ENCODE data around the gene CCDC150. TPM values are rescaled to one million over a fixed set of nuclear protein-coding genes. Genes with fewer than 3 reads are reported as not detected.

CCDC150 gene
- total RNA-seq, 1 experiment from 2014 or later, result 19.0 TPM

DNA sequence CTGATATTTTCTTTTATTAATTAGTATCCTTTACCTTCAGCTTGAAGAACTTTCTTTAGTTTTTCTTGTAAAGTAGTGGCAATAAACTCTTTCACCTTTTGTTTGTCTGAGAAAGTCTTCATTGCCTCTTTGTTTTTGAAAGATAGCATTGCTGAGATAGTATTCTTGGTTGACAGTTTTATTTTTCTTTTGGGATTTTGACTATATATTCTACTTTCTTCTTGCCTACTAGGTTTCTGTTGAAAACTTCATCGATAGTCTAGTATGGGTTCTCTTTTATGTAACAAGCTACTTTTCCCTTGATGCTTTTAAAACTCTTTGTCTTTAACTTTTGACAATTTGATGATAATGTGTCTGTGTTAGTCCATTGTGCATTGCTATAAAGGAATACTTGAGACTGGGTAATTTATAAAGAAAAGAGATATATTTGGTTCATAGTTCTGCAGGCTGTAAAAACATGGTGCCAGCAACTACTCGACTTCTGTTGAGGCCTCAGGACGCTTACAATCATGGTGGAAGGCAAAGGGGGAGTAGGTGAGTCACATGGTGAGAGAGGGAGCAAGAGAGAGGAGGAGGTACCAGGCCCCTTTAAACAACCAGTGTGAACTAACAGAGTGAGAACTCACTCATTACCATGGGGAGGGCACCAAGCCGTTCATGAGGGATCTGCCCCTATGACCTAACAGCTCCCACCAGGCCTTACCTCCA lies 12.0 kb downstream of the CCDC150 start:
- ATAC-seq (no peak), DNase-seq (ENCODE audit: low read depth, low spot score) (no peak)
- Histone ChIP-seq H3K4me3 (ENCODE audit: low read depth in 2 of 2, low read length in 2 of 2) (no peak overlapping the region), H3K36me3 (ENCODE audit: control insufficient read depth, insufficient read depth, low read length) (no peaks in the 10 kb centered on the region), H3K4me1 (ENCODE audit: control insufficient read depth, insufficient read depth, low read length) (no peaks in the 10 kb centered on the region), H3K9me3 (ENCODE audit: control insufficient read depth, insufficient read depth, low read depth, low read length) (peaks cover 58% of the 10 kb centered on the region; the same call in 1 of the 2 replicates), H3K27me3 (ENCODE audit: control insufficient read depth, insufficient read depth, low read length) (no peaks in the 10 kb centered on the region), H3K27ac (ENCODE audit: low read length) (no peak overlapping the region)
- POLR2A ChIA-PET, result no interaction called here
- in situ Hi-C loops (cut with HindIII; ENCODE audit: low pct_unique_long_range_greater_than_20kb, low sequenced_read_pairs) (no loop called here), intact Hi-C loops (cut with micrococcal nuclease; ENCODE audit: unreplicated experiment) (no loop called here)
- TF ChIP-seq SIN3A (IDR thresholded peaks at IDR 0.05; ENCODE audit: borderline replicate concordance, insufficient read depth, low read depth, low read length) (no peak), POLR2AphosphoS5 (IDR thresholded peaks at IDR 0.05; ENCODE audit: low read depth, low read length) (no peak), TCF7L2 (IDR thresholded peaks at IDR 0.05; ENCODE audit: low read depth, low read length) (no peak)
- TF ChIP-seq, protein P1, sequence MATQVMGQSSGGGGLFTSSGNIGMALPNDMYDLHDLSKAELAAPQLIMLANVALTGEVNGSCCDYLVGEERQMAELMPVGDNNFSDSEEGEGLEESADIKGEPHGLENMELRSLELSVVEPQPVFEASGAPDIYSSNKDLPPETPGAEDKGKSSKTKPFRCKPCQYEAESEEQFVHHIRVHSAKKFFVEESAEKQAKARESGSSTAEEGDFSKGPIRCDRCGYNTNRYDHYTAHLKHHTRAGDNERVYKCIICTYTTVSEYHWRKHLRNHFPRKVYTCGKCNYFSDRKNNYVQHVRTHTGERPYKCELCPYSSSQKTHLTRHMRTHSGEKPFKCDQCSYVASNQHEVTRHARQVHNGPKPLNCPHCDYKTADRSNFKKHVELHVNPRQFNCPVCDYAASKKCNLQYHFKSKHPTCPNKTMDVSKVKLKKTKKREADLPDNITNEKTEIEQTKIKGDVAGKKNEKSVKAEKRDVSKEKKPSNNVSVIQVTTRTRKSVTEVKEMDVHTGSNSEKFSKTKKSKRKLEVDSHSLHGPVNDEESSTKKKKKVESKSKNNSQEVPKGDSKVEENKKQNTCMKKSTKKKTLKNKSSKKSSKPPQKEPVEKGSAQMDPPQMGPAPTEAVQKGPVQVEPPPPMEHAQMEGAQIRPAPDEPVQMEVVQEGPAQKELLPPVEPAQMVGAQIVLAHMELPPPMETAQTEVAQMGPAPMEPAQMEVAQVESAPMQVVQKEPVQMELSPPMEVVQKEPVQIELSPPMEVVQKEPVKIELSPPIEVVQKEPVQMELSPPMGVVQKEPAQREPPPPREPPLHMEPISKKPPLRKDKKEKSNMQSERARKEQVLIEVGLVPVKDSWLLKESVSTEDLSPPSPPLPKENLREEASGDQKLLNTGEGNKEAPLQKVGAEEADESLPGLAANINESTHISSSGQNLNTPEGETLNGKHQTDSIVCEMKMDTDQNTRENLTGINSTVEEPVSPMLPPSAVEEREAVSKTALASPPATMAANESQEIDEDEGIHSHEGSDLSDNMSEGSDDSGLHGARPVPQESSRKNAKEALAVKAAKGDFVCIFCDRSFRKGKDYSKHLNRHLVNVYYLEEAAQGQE (IDR thresholded peaks at IDR 0.05; ENCODE audit: insufficient read depth in 1 of 2, low read depth in 2 of 2, low read length in 1 of 2), result no peak
- TF ChIP-seq, protein P2, sequence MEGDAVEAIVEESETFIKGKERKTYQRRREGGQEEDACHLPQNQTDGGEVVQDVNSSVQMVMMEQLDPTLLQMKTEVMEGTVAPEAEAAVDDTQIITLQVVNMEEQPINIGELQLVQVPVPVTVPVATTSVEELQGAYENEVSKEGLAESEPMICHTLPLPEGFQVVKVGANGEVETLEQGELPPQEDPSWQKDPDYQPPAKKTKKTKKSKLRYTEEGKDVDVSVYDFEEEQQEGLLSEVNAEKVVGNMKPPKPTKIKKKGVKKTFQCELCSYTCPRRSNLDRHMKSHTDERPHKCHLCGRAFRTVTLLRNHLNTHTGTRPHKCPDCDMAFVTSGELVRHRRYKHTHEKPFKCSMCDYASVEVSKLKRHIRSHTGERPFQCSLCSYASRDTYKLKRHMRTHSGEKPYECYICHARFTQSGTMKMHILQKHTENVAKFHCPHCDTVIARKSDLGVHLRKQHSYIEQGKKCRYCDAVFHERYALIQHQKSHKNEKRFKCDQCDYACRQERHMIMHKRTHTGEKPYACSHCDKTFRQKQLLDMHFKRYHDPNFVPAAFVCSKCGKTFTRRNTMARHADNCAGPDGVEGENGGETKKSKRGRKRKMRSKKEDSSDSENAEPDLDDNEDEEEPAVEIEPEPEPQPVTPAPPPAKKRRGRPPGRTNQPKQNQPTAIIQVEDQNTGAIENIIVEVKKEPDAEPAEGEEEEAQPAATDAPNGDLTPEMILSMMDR (IDR thresholded peaks at IDR 0.05), result no peak
- BruUV-seq (replicated peaks), result no TSS peak
- CTCF ChIA-PET, result no interaction called here

DNA sequence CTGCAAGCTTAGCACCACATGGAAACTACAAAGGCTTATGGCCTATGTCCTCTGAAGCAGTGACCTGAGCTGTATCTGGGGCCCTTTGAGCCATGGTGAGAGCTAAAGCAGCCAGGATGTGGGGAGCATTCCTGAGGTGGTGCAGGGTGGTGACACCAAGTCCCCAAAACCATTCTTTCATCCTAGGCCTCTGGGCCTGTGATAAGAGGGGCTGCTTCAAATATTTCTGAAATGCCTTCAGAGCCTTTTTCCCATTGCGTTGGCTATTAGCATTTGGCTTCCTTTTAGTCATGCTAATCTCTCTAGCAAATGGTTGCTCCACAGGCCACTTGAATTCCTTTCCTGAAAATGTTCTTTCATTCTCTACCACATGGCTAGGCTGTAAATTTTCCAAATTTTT lies 13.4 kb downstream of the CCDC150 start:
- BruUV-seq (replicated peaks), result no TSS peak
- ChIA-PET POLR2A (no interaction called here), CTCF (no interaction called here)
- ATAC-seq (no peak), DNase-seq (ENCODE audit: low read depth, low spot score) (no peak)
- Histone ChIP-seq H3K36me3 (ENCODE audit: control insufficient read depth, insufficient read depth, low read length) (no peaks in the 10 kb centered on the region), H3K27me3 (ENCODE audit: control insufficient read depth, insufficient read depth, low read length) (no peaks in the 10 kb centered on the region), H3K9me3 (ENCODE audit: control insufficient read depth, insufficient read depth, low read depth, low read length) (peaks cover 50% of the 10 kb centered on the region; the same call in 1 of the 2 replicates), H3K27ac (ENCODE audit: low read length) (no peak overlapping the region), H3K4me3 (ENCODE audit: low read depth in 2 of 2, low read length in 2 of 2) (no peak overlapping the region), H3K4me1 (ENCODE audit: control insufficient read depth, insufficient read depth, low read length) (no peaks in the 10 kb centered on the region)
- TF ChIP-seq, protein P1 (IDR thresholded peaks at IDR 0.05; ENCODE audit: insufficient read depth in 1 of 2, low read depth in 2 of 2, low read length in 1 of 2), result no peak
- TF ChIP-seq, protein P2 (IDR thresholded peaks at IDR 0.05), result no peak
- TF ChIP-seq POLR2AphosphoS5 (IDR thresholded peaks at IDR 0.05; ENCODE audit: low read depth, low read length) (no peak), SIN3A (IDR thresholded peaks at IDR 0.05; ENCODE audit: borderline replicate concordance, insufficient read depth, low read depth, low read length) (no peak), TCF7L2 (IDR thresholded peaks at IDR 0.05; ENCODE audit: low read depth, low read length) (no peak)
- intact Hi-C loops (cut with micrococcal nuclease; ENCODE audit: unreplicated experiment) (no loop called here), in situ Hi-C loops (cut with HindIII; ENCODE audit: low pct_unique_long_range_greater_than_20kb, low sequenced_read_pairs) (no loop called here)

Measured in Panc1 (cell line).